ENCODE results near the gene UBXN4. TPM values are rescaled to one million over a fixed set of nuclear protein-coding genes. Genes with fewer than 3 reads are reported as not detected.
"Not testable (repeated sequence)": the region's sequence is repeated elsewhere in the genome, so short reads cannot be mapped to it uniquely, and the experiment has no call there.

The UBXN4 gene
- total RNA-seq, 1 donor, result 81.8 TPM

DNA sequence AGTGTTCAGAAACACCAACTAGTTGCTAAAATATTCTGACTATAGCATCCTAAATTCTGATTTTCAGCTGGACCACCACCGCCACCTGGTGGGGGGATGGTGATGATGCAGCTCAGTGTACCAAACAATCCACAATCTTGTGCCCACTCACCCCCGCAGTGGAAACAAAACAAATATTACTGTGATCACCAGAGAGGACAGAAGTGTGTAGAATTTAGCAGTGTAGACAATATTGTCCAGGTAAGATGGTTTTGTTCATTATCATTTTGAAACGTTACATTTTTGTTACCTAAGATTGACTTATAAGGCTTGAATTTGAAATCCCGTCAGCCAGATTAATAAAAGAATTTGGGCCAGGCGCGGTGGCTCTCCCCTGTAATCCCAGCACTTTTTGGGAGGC is 31.7 kb upstream of the UBXN4 start:
- no peak overlapping the region for H3K4me3 ChIP-seq (ENCODE audit: low read depth, low read length)
- peak; percentile 94 for TF ChIP-seq CTCF (IDR thresholded peaks at IDR 0.05; ENCODE audit: insufficient read depth, low read length)
- DNase-seq (ENCODE audit: low read depth), result peak; percentile 60

- not testable (repeated sequence) for H3K4me3 ChIP-seq (ENCODE audit: low read depth, low read length); DNase-seq (ENCODE audit: low read depth)
Measured at GRCh38 chr2:135715086-135715485, 26.6 kb upstream of the UBXN4 start.

DNA sequence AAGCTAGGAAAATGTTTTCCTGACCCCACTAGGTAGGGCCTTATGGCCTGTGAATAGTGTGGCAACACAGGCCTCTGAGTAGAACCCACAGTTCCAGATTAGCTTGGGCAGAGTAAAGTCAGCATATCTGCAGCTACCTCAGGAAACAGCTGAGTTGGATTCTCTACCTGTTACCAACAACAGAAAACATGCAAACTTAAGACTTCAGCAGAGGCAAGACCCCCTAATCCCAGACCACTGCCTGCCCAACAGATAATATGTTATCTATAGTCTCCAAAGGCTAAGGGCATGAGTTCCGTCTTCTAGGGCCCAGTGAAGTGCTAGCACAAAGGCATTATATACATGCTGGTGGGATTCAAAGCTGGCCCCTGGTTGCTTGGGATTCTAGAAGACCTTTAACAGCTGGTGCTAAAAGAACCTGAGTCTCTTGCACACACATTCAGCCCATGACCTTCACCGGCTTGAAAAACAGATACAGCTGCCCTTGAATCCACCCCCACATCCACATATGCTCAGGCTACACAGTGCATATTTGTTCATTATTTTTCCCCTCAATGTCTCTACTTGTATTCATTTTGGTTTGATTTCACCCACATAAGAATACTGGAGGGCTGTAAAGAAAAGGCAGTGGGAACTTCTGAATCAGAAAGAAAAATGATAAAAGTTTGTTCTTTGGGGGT is 13.5 kb upstream of the UBXN4 start:
- no peak for DNase-seq (ENCODE audit: low read depth)
- no peak overlapping the region for H3K4me3 ChIP-seq (ENCODE audit: low read depth, low read length)
- no peak for TF ChIP-seq CTCF (IDR thresholded peaks at IDR 0.05; ENCODE audit: insufficient read depth, low read length)

GRCh38 chr2:135732561-135732960 is 9.1 kb upstream of the UBXN4 start:
- TF ChIP-seq CTCF (IDR thresholded peaks at IDR 0.05; ENCODE audit: insufficient read depth, low read length), result no peak
- no peak for DNase-seq (ENCODE audit: low read depth)
- no peak overlapping the region for H3K4me3 ChIP-seq (ENCODE audit: low read depth, low read length)

- no peak for DNase-seq (ENCODE audit: low read depth)
- H3K4me3 ChIP-seq (ENCODE audit: low read depth, low read length), result no peak overlapping the region
- TF ChIP-seq CTCF (IDR thresholded peaks at IDR 0.05; ENCODE audit: insufficient read depth, low read length), result no peak
Measured at GRCh38 chr2:135733045-135733444, 8.6 kb upstream of the UBXN4 start.

DNA sequence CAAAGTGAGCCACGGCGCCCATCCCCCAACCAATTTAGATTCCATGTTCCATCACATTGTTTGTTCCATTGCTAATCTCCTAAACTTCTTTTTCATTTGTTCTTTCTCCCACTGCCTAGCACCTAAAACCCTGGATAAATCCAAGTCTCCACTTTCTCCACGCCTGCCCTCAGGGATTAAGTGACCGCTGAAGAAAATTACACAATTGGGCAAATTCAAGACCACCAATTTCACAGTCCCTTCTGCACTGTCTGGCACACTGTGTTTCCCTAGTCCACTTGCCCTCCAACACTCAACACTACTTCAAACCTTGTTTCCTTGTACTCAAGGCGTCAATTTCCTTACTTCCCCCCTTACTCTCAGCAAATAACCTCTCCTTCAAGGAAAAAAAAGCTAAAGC is 5.1 kb upstream of the UBXN4 start:
- no peak overlapping the region for H3K4me3 ChIP-seq (ENCODE audit: low read depth, low read length)
- no peak for DNase-seq (ENCODE audit: low read depth)
- TF ChIP-seq CTCF (IDR thresholded peaks at IDR 0.05; ENCODE audit: insufficient read depth, low read length), result no peak

- DNase-seq (ENCODE audit: low read depth), result no peak
- H3K4me3 ChIP-seq (ENCODE audit: low read depth, low read length), result no peak overlapping the region
- TF ChIP-seq CTCF (IDR thresholded peaks at IDR 0.05; ENCODE audit: insufficient read depth, low read length), result no peak
Measured at GRCh38 chr2:135740206-135740605, 1.4 kb upstream of the UBXN4 start.

Measured in fibroblast of the aortic adventitia (primary cell).